ENCODE results near the gene TPP2.

- TF ChIP-seq CTCF (IDR thresholded peaks at IDR 0.05): no peak
- no peak for TF ChIP-seq POLR2A (IDR thresholded peaks at IDR 0.05)
Measured at GRCh38 chr13:102657630-102658029, 60.8 kb downstream of the TPP2 start.
